ENCODE data around the gene FAM171A2. TPM values are rescaled to one million over a fixed set of nuclear protein-coding genes. Genes with fewer than 3 reads are reported as not detected.

The FAM171A2 gene
- total and polyA plus RNA-seq, 2 donors (not counting 1 experiment from before 2014, with no cell fraction given): 0.18 to 0.69 TPM

DNA sequence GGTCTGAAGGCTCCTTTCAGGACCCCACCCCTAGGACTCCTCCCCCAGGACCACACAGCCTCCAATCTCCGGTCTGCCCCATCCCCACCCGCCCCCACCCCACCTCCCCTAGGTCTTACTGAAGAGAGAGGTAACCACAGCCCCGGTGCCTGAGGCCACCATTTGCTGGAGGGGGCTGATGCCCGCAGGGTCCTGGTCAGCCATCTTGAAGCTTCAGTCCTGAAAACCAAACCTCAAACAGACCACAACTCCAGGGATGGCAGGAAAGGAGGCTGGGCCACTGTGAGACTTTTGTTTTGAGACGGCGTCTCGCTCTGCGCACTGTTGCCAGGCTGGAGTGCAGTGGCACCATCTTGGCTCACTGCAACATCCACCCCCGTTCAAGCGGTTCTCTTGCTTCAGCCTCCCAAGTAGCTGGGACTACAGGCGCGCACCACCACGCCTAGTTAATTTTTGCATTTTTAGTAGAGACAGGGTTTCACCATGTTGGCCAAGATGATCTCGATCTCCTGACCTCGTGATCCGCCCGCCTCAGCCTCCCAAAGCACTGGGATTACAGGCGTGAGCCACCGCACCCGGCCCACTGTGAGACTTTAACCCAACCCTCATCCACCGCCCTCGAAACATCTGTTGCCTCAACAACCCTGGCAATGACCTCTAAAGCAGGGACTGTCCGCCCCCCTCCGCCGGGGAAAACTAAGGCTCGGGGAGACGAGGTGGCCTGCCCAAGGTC is 40.1 kb downstream of the FAM171A2 start:
- Histone ChIP-seq H3K4me3 (ENCODE audit: control extremely low read depth in 1 of 5, extremely low read depth in 1 of 5, insufficient read depth in 1 of 5, low read depth in 2 of 5, low read length in 4 of 5) (peak overlapping the region; percentile 21 to 85 (median 81)), H4K20me1 (ENCODE audit: control insufficient read depth, insufficient read depth, low read length, poor library complexity, severe bottlenecking) (peaks cover 12% of the 10 kb centered on the region), H3K79me2 (ENCODE audit: control insufficient read depth, insufficient read depth, low read length) (peaks cover 11% of the 10 kb centered on the region), H3K9ac (ENCODE audit: low read length) (peak overlapping the region; percentile 90), H3K27me3 (replicated peaks in 1 of 4; ENCODE audit: control extremely low read depth in 1 of 4, control insufficient read depth in 3 of 4, insufficient read depth in 4 of 4, low read length in 3 of 4) (no peaks in the 10 kb centered on the region), H2AFZ (ENCODE audit: insufficient read depth, low read depth, low read length, poor library complexity, severe bottlenecking) (peak overlapping the region; percentile 70), H3K36me3 (replicated peaks in 1 of 2; ENCODE audit: control extremely low read depth in 1 of 2, control insufficient read depth in 1 of 2, extremely low read depth in 1 of 2, insufficient read depth in 2 of 2, low read length in 1 of 2) (peaks cover 0 to 32% of the 10 kb centered on the region in 2 experiments), H3K9me3 (ENCODE audit: control extremely low read depth in 1 of 3, control insufficient read depth in 2 of 3, insufficient read depth in 1 of 3, low read length in 2 of 3) (no peaks in the 10 kb centered on the region), H3K27ac (ENCODE audit: low read length in 2 of 2) (no peak overlapping the region), H3K4me1 (ENCODE audit: control insufficient read depth in 2 of 2, insufficient read depth in 2 of 2, low read length in 2 of 2) (peaks cover 9 to 30% of the 10 kb centered on the region in 2 donors), H3K4me2 (replicated peaks; ENCODE audit: low read depth, low read length, poor library complexity, severe bottlenecking) (peak overlapping the region; percentile 99)
- Mint-ChIP-seq H3K9me3 (ENCODE audit: insufficient read depth) (no peaks in the 10 kb centered on the region), H3K27ac (peak overlapping the region; percentile 15), H3K27me3 (no peaks in the 10 kb centered on the region), H3K4me1 (peaks cover 31% of the 10 kb centered on the region), H3K4me3 (peak overlapping the region; percentile 85)
- 73% methylated on average over 21 of the region's 27 CpGs for WGBS (ENCODE audit: insufficient coverage)
- ATAC-seq (ENCODE audit: low read depth): no peak
- ChIA-PET POLR2A (interaction anchor here (1.3 to 1.7 kb wide), 2 partner anchors 103 to 114 kb away, joined by 5 to 17 read pairs; partner anchors contain the start of gene UBTF), CTCF (interaction anchor here (1.0 to 2.6 kb wide), 7 partner anchors 22 to 113 kb away, joined by 3 to 14 read pairs (median 3); partner anchors contain the start of gene GRN)
- intact Hi-C loops (cut with micrococcal nuclease): loop anchor here (1.0 to 2.0 kb wide), 8 partner anchors 15 to 253 kb away; partner anchors contain the start of genes G6PC3, GRN, HROB and RUNDC3A
- TF ChIP-seq CTCF (IDR thresholded peaks at IDR 0.05): no peak
- no peak for TF ChIP-seq EZH2 (IDR thresholded peaks at IDR 0.05; ENCODE audit: borderline replicate concordance, insufficient read depth, low read depth, low read length, poor library complexity, severe bottlenecking)
- DNase-seq: no peak
